ENCODE results near the gene NUP107. TPM values are rescaled to one million over a fixed set of nuclear protein-coding genes. Genes with fewer than 3 reads are reported as not detected.

Gene NUP107
- total and polyA plus RNA-seq, 4 donors: 18.4 to 74.7 (median 26.4) TPM

- TF ChIP-seq CTCF (IDR thresholded peaks at IDR 0.05; ENCODE audit: control extremely low read depth, extremely low read depth): no peak
- Histone ChIP-seq H3K27me3 (ENCODE audit: control insufficient read depth in 3 of 3, insufficient read depth in 3 of 3, low read length in 2 of 3) (no peaks in the 10 kb centered on the region), H3K9me3 (ENCODE audit: control insufficient read depth in 4 of 4, insufficient read depth in 3 of 4, low read length in 3 of 4) (no peaks in the 10 kb centered on the region), H3K27ac (ENCODE audit: low read depth in 1 of 2, low read length in 1 of 2) (no peak overlapping the region), H3K9ac (ENCODE audit: insufficient read depth in 1 of 2, low read length in 2 of 2) (no peak overlapping the region), H3K4me3 (no peak overlapping the region), H3K4me1 (ENCODE audit: control insufficient read depth in 5 of 5, insufficient read depth in 5 of 5, low read length in 5 of 5) (peaks cover 0 to 2% (median 0%) of the 10 kb centered on the region in 5 donors), H3K36me3 (ENCODE audit: control insufficient read depth in 4 of 4, insufficient read depth in 4 of 4, low read length in 4 of 4) (peaks cover 7 to 20% (median 17%) of the 10 kb centered on the region in 4 donors)
- ATAC-seq (ENCODE audit: insufficient read depth, low FRiP score): no peak
- WGBS, 2 donors: 85 to 92% methylated on average over 8 of the region's 8 CpGs
- no peak for DNase-seq
Observed at GRCh38 chr12:68761901-68762630, 75.3 kb downstream of the NUP107 start.

GRCh38 chr12:68762691-68763090 lies 75.9 kb downstream of the NUP107 start:
- no peak overlapping the region for H3K9ac ChIP-seq (ENCODE audit: insufficient read depth in 1 of 2, low read length in 2 of 2)
- no peak for ATAC-seq (ENCODE audit: insufficient read depth, low FRiP score)
- peaks cover 7 to 20% (median 17%) of the 10 kb centered on the region in 4 donors for H3K36me3 ChIP-seq (ENCODE audit: control insufficient read depth in 4 of 4, insufficient read depth in 4 of 4, low read length in 4 of 4)

GRCh38 chr12:68765696-68766095 lies 78.9 kb downstream of the NUP107 start:
- Histone ChIP-seq H3K27ac (ENCODE audit: low read depth in 1 of 2, low read length in 1 of 2) (no peak overlapping the region), H3K9me3 (ENCODE audit: control insufficient read depth in 4 of 4, insufficient read depth in 3 of 4, low read length in 3 of 4) (no peaks in the 10 kb centered on the region), H3K4me3 (no peak overlapping the region), H3K4me1 (ENCODE audit: control insufficient read depth in 5 of 5, insufficient read depth in 5 of 5, low read length in 5 of 5) (peaks cover 0 to 2% (median 0%) of the 10 kb centered on the region in 5 donors), H3K27me3 (ENCODE audit: control insufficient read depth in 3 of 3, insufficient read depth in 3 of 3, low read length in 2 of 3) (no peaks in the 10 kb centered on the region), H3K9ac (ENCODE audit: insufficient read depth in 1 of 2, low read length in 2 of 2) (no peak overlapping the region), H3K36me3 (ENCODE audit: control insufficient read depth in 4 of 4, insufficient read depth in 4 of 4, low read length in 4 of 4) (peaks cover 7 to 19% (median 13%) of the 10 kb centered on the region in 4 donors)
- no peak for TF ChIP-seq CTCF (IDR thresholded peaks at IDR 0.05; ENCODE audit: control extremely low read depth, extremely low read depth)
- ATAC-seq (ENCODE audit: insufficient read depth, low FRiP score): no peak
- no peak for DNase-seq
- WGBS, 2 donors: 97 to 98% methylated on average over 1 of the region's 1 CpG

More at GRCh38 chr12:68762691-68763090, 75.9 kb downstream of the NUP107 start:
- H3K9me3 ChIP-seq (ENCODE audit: control insufficient read depth in 4 of 4, insufficient read depth in 3 of 4, low read length in 3 of 4): no peaks in the 10 kb centered on the region
- no peak overlapping the region for H3K4me3 ChIP-seq
- TF ChIP-seq CTCF (IDR thresholded peaks at IDR 0.05; ENCODE audit: control extremely low read depth, extremely low read depth): no peak
- H3K27ac ChIP-seq (ENCODE audit: low read depth in 1 of 2, low read length in 1 of 2): no peak overlapping the region
- no peaks in the 10 kb centered on the region for H3K27me3 ChIP-seq (ENCODE audit: control insufficient read depth in 3 of 3, insufficient read depth in 3 of 3, low read length in 2 of 3)
- peaks cover 0 to 2% (median 0%) of the 10 kb centered on the region in 5 donors for H3K4me1 ChIP-seq (ENCODE audit: control insufficient read depth in 5 of 5, insufficient read depth in 5 of 5, low read length in 5 of 5)
- no peak for DNase-seq
- 95 to 96% methylated on average over 3 of the region's 3 CpGs for WGBS, 2 donors

All from lung (tissue), 12 donors.